Measurements from ENCODE around the gene TBC1D30.
A peak's percentile ranks its signal among the peaks of the same experiment; 100 is the strongest.

Gene TBC1D30

DNA sequence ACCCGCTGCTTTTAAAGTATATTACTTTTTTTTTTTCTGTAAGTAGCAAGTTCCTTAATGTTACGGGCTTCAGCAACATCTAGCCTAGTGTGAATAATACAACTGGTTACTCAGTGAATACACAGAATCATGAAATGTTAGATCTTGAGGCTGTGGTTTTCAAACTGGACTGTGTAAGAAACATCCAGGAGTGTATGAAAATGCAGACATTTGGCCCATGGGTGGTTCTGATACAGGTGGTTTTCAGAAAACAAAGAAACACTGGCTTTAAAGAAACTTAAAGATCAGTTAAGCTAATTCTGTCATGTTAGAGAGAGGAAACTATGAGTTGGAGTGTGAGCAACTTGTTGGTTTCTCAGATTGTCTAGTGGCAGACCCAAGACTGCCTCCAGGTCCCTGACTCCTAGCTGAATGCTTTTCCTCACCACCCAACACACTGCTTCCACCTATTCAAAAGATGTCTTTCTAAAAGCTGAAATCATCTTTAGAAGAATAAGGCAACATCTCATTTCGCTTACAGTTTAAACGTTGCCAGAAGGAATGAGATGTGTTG, 36.1 kb downstream of the TBC1D30 start:
- no peak for DNase-seq (ENCODE audit: low spot score)

DNA sequence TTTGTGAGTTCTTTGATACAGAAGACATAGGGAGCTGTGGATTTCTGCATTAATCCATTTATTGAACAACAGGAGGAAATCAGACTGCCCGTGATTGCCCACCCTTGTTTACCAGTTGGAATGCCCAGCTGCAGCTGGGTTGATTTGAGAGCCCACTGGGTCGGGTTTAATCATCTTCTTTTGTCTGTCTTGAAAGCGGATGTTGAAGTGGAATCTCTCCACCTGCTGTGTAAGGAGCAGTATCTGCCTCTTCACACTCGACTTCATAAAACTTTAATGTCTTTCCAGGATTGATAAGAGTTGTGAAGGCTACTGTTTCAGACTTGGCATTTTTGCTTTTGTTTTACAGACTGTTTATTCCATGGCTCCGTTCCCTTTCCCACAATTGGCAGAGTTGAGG, 39.9 kb downstream of the TBC1D30 start:
- DNase-seq (ENCODE audit: low spot score), result no peak

DNA sequence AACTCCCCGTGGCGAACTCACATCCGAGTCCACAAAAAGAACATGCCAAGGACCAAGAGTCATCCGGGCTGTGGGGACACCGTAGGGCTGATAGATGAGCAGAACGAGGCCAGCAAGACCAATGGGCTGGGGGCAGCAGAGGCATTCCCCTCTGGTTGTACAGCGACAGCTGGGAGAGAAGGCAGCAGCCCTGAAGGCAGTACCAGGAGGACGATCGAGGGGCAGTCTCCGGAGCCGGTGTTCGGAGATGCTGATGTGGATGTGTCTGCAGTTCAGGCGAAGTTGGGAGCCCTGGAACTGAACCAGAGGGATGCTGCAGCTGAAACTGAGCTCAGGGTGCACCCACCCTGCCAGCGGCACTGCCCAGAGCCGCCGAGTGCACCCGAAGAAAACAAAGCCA, 50.7 kb downstream of the TBC1D30 start:
- no peak for DNase-seq (ENCODE audit: low spot score)

DNA sequence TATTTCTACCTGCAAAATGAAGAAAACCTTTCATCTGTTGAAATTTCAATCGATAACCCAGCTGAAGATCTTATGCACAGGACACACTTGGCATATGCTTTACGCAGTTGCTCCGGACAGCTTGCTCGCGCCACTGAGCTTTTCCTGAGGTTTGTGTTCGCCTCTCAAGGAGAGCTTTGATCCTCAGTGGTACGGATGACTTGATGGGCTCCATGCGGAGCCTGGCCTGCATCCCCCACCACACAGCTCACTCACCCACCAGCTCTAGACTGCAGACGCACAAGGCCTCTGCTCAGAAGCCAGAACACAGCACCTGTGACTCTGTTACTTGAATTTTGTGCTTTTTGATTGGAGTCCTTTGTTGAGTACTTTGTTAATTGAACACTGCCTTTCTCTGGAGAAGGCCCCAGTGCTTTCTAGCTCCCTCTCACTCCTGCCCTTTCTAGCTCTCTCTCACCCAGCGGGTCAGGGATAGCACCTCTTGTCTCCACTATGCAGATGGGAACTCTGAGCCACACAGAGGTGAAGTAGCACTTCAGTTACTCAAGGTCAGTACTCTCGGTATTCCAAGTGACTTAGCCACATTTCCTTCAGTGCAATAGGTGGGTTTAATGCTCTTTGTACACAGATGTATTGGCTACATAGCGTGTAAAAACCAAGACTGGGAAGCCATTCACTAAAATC, 52.1 kb downstream of the TBC1D30 start:
- DNase-seq (ENCODE audit: low spot score), result no peak

DNA sequence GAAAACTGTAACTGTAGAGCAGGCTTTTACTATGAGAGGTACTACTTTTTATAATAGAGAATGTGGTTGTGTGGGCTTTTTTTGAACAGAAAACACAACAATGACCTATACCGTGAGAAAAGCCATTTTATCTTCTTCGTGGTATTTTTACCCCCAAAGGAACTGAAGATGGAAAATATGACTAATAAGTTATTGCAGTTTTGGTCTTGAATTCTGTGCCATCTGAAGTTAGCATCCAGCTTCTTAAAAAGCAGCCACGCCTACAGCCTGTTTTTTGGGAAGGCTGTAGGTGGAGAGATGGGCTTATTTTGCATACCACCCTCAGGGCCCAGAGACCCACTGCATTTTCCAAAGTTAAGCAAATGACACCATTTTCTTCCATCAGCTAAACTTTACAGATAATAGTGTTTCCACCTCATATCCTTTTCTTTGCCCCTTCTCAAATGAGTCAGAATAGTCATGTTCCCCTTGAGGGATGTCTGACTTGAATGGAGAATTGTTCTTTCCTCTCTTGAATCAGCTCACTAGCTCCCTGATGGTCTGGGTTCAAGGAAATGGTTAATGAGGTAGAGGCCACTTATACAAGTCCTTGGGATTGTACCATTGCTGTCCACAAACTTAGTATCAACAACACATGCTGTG, 53.0 kb downstream of the TBC1D30 start:
- no peak for DNase-seq (ENCODE audit: low spot score)

DNA sequence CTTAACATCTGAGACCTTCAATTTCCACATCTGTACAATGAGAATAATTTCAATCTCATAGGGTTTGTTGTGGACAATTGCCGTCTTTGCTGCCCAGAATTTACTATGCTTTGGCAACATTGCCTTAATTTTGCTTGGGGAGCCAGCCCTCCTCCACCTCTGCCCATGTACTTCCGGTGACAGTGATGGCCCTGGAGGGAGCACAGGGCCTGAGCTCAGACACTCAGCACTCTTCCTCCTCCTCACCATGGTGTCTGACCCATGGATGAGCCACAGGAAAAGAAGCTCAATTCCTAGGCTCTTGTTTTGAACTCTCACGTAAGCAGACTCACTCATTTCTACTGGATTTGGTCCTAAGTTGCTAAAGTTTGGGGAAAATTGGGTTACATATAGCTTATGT, 58.2 kb downstream of the TBC1D30 start:
- DNase-seq (ENCODE audit: low spot score), result no peak

DNA sequence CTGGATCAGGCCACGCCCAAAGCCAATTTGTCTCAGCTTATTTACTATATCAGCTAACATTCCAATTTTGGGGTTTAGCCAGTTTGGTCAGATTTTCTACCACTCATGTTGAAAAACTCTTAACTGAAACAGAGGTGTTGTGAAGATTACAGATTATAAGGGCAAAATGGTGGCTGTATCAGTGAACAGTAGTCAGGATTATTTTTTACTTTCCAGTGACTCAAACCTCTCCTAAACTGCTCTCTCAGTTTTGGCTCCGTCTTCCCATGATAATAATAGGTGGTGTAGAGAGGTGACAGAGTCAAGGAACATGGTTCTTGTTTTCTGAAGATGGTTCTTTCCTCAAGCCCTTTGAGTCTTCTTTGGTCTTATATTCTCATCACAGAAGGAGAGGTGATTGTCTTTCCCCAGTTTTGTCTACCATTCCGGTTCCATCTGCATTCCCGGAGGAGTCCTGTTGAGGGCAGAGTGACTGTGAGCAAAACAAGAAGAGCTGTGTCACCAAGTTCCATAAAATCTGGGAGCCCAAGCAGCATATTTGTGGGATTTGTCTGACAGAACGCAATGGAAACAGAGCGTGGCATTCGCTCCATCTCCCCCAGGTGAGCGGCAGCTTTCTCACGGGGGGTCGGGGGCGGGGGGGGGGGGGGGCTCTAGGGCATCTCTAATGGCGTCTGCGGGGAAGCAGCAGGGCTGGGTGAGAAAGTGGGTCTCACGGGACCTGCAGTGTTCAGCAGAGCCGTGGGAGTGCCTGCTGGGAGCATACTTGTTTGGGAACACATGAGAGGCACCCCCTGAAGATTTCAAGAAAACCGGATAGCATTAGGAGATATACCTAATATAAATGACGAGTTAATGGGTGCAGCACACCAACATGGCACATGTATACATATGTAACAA, 59.1 kb downstream of the TBC1D30 start:
- DNase-seq (ENCODE audit: low spot score), result no peak

DNA sequence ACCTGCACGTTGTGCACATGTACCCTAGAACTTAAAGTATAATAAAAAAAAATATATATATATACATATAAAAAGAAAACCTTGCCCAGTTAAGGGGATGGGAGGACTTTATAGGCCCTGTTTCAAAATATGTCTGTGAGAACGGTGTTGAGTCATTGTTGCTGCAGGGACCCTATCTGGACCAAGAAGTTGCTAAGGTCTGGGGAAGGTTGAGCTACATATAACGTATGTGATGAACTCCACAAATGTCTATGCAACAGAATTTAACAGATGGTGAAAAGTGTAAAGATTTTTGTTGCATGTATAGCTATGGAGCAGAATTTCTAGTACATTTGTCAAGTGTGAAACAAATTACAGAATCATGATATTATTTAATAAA, 59.7 kb downstream of the TBC1D30 start:
- no peak for DNase-seq (ENCODE audit: low spot score)

DNA sequence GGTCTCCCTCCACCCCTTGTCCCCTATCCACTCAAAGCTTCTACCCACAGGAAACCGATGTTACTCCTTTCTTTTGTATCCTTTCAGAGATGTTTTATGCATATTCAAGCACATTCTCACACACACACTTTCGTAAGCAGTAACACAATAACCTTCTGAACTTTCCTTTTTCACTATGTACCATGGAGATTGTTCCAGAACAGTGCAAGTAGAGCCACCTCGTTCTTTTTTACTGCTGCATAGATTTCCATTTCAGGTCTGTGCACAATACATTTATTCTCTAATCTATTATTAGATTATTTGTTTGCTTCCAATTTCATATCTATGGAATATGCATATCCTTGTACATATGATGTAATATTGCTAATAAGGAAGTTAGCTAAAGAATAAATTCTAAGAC, 60.3 kb downstream of the TBC1D30 start:
- DNase-seq (ENCODE audit: low spot score), result no peak

DNA sequence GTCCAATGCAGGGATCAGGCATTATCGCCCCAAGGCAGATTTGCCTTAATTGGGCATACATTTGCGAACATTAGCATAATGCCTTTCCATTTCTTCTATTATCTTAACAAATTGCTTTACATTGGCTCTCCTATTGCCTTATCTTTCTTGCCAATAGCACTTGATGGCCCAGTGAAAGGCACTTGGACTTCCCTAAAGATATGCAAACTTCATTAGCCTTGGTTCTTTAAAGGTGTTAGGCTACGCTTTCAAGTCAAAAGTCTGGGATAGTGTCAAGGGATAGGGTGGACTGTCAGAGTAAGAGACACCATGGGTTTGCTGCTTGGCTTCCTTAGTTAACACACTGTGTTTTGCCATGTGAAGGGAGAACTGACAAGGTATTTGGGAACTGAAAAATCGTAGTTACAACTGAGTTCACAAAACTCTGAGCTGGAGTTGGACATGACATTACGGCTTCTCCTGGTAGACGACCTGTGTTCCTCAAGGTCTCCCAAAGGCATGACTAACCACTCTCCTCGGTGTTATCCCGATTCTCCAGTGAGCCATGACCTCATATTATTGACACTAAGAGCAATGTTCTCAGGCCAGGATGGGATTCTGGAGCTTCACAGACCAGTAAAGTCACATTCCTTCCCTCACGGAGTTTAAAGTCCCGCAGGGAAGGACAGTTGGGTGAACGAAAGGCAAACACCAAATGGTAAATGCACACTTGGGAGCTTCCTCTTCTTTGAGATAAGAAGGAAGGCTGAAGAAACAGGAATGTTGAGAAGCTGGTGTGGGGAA, 65.2 kb downstream of the TBC1D30 start:
- no peak for DNase-seq (ENCODE audit: low spot score)

DNA sequence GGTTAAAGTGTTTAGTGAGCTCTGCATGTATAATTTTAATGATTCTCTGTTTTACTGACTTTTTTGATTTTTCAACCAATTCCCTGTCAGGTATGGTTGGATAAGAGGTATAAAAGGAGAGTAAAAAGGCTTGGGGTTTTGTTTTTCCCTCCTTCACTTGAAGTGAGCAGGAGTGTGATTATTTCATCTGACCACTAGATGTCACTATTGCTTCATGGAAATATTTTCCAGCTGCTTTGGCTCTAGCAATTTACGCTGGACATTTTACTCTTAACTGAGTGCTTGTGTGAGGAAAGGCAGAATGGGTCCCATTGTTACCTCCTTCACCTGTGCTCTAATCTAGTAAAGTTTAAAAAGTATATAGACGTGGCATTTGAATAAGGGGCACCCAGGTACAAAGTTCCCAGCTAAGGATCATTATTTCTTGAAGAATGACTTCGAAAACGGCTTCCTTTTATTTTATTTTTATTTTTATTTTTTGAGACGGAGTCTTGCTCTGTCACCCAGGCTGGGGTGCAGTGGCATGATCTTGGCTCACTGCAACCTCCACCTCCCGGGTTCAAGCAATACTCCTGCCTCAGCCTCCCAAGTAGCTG, 66.5 kb downstream of the TBC1D30 start:
- peak; percentile 61 for DNase-seq (ENCODE audit: low spot score)

DNA sequence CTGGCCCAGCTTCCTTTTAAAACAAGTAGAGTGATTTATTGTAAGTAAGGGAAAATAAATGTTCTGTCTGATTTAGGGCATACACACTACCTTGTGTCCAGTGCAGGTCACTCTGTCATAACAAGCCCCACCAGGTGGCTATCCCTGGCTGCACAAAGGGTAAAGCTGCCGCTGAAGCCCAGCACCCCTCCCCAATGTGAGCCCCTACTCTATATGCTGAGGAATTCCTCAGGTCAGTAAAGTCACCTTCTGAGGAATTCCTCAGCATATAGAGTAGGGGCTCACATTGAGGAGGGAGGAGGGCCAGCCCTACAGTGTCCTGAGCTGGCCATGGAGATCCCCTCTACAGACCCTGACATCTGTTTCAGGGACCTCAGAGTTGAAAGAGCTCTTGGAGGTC, 67.2 kb downstream of the TBC1D30 start:
- no peak for DNase-seq (ENCODE audit: low spot score)

DNA sequence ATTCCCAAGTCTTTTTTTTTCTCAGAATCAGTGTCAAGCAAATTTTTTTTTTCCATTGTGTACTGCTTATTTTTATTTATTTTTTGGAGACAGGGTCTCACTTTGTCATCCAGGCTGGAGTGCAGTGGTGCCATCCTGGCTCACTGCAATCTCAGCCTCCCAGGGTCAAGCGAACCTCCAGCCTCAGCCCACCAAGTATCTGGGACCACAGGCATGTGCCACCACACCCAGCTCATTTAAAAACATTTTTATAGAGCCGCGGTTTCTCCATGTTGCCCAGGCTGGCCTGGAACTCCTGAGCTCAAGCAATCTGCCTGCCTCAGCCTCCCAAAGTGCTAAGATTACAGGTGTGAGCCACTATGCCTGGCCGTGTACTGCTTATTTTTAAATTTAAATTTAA, 68.1 kb downstream of the TBC1D30 start:
- DNase-seq (ENCODE audit: low spot score), result no peak

DNA sequence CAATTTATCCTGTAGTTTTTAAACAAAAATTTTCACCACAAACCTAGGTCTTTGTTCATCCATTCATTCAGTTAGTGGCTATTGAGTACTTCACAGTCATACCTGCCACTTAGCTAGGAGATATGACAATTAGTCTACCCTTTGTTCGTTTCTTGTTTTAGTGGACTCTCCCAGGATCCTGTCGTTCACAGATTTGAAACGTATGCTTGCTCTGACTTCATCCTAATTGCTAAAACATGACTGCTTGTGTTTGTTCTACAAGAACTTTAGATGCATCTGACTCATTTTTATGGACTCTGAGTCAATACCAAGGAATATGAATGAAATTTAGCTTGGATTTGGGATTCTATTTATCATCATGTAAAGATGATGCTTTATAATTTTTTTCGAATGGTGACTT, 69.5 kb downstream of the TBC1D30 start:
- no peak for DNase-seq (ENCODE audit: low spot score)

DNA sequence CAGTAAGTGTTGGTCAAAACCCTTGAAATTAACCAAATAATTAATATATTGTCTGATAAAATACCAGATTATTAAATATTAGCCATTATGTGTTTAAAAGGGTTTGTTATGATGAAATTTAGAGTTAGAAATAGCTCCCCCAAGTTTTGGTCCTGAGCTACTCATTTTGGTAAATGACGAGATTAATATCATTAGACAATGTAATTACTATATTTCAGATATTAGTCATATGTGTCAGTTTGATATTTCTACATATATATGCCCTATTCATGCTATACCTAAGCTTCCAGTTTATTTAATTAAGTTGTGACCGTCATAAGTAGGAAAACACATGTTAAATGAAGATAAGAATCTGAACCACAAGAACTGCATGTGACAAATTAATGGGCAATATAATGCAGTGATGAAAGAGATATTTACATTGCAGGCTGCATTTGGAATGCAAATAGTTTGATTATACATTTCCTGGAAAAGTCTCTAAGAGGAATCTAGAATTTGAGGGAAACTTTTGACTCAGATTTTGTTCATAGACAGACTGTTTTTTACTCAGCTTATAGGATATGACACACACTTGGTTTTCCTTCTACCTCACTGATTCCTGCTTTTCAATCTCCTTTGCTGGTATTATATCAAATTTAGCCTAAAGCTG, 70.5 kb downstream of the TBC1D30 start:
- no peak for DNase-seq (ENCODE audit: low spot score)

DNA sequence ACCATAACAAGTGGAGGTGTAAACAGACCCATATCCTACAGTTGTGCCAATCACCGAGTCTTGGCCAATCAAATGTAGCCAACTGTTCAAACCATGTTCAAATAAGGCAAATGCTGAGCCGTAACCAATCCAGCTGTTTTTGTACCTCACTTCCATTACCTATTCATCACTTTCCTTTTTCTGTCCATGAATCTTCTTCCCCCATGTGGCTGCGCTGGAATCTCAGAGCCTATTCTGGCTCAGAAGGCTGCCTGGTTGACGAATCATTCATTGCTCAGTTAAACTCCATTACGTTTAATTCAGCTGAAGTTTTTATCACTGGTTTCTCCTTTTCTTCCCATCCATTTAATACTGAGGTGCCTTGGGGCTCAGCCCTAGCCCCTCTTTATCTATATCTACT, 71.1 kb downstream of the TBC1D30 start:
- no peak for DNase-seq (ENCODE audit: low spot score)

DNA sequence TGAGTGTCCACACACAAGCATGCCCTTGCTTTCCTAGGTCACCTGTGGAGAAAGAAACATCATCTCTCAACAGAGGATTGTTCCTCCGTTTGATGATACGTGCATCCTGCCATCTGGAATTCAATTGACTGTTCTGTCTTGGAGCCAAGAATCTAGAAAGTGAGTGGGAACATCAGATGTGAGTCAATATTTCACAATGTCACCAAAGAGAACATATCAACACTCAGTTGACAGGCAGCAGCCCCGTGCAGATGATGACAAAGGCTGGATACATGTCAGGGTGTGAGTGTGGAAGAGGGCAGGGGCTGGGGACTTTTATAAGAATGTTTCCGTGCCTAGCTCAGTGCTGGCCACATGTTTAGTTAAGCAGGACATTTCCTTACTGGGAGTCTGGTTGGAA, 76.1 kb downstream of the TBC1D30 start:
- DNase-seq (ENCODE audit: low spot score), result no peak

DNA sequence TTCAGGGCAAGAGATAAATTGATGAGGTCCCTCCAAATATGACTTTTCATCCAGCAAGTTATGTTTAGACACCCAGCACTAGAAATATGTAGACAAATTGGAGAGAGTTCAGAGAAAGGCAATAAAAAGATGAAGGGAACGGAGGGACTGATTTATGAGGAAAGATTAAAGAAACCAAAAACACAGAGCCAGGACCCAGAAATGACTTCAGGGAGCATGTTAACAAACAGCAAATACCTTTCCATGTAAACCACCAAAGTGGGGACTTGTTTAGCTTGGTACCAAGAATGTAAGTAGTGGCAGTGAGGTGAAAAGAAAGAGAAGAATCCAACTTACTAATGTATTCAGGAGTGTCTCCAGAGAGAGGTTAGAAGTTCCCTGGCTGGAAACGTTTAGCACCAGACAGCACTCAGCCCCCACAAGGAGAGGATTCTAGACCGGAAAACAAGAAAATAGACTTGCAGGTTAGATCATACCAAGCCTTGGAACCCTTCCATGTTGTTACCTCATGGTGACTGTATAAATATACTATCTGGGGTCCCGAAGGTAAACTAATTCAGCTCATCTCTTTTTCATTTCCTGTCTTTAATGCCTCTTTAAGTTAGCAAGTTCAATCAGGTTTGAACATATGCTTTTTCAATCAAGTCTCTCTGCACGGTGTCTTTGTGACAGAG, 79.2 kb downstream of the TBC1D30 start:
- no peak for DNase-seq (ENCODE audit: low spot score)

DNA sequence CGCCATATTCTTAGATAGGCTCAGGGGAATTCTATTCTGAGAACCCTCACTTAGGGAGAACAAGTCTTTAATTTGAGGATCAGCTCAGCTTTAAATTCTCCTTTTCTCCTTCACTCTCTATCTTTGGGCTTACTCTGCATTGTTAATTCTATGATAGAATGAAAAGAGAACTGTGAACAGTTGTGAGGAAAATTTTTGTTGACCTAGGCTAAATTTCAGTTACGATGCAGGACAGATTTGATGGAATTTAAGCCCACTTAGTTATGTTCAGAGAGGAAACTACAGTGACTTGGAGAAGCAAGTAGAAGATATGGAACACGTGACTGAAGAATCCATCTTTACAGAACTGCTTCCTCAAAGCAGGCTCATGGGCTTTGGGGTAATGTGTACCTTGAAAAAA, 82.7 kb downstream of the TBC1D30 start:
- DNase-seq (ENCODE audit: low spot score), result no peak

DNA sequence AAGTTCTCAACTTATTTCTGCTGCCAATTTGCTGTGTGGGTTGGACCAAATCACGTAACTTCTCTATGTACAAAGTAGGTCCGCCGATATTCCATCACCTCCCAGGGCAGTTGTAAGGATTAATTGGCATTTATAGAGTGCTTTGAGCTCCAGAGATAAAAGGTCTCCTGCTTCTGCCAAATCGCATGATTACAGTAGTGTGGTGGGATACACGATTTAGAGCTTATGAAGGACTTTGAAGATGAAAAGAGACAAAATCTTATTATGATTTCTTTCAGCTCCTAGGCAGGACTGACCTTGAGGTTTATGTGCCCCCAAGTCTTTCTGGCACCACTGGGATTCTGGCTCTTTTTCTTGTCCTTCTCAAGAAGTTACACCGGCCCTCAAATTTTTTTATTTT, 84.7 kb downstream of the TBC1D30 start:
- DNase-seq (ENCODE audit: low spot score), result no peak

DNA sequence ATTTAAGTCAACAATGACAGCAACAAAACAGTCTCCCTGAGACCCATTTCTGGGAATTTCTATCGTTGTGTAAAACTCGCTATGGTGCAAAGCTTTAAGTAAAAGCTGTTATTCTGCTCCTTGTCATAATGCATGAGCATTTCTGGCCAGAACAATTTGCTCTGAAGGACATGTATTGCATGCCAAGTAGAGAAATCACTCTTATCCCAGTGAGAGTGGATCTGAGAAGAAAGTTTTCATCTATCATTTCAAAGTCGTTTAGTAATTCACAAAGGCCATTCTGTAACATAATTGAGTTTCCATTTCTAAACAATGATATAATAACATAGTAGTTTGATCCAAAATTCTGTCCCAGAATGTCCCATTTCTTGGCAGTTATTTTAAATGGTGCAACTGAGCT, 86.6 kb downstream of the TBC1D30 start:
- no peak for DNase-seq (ENCODE audit: low spot score)

Data from CD4-positive, alpha-beta T cell treated with Interleukin-2 at 100 ng/mL for 4 hours (primary cell).